Right lobe of liver (tissue), 4 donors: Measurements from ENCODE around the gene PLPPR2.

Experiments used
- POLR2A ChIP-seq: fragments of 450-650 bp; IDR thresholded peaks from one replicate; pipeline ENCODE4 v1.6.1; 2017; ENCODE audit warnings: antibody characterized with exemption, mild to moderate bottlenecking
- TF ChIP-seq, protein P1 (sequence below), 4 donors: fragments of 200-600 bp in 3 of 4; fragments of 450-650 bp in 1 of 4; IDR thresholded peaks; one replicate each; pipeline versions ENCODE4 v1.5.1 to v1.8.0; 2016 to 2022; ENCODE audit warnings: antibody characterized with exemption in 4 of 4, mild to moderate bottlenecking in 2 of 4
- donor health status: DM: no; HTN: no; CAD: no.
- donor health status: DM: no; HTN: no; CAD: no.
- donor health status: DM: no; HTN: yes; CAD: no.

DNA sequence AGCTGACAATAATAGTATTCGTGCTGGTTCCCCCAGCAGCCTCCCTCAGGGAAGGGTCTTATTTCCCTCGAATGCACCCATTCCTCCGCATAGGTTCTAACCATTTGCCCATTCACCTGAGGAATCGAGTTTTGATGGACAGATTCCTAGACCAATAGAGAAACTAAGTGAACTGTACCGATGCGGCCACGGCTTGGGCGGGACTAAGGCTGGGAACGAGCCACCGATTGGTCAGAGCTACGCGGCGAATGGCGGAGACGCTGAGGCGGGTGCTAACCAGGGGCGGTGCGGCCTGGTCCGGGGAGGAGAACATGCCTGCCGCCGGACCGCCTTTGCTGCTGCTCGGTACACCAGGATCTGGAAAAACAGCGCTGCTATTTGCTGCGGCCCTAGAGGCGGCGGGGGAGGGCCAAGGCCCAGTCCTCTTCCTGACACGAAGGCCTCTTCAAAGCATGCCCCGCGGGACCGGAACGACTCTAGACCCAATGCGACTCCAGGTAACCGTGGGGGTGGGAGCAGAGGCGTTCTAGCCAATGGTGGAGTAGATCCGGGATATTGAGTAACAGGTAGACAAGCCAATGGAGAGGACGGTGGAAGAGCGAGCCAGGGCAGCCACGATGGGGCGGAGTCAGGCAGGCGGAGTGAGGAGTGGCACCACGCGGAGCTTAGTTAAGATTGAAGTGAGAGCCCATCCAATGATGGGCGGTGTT, 19.4 kb downstream of the PLPPR2 start, which contains the start of gene SWSAP1:
- TF ChIP-seq, protein P1, sequence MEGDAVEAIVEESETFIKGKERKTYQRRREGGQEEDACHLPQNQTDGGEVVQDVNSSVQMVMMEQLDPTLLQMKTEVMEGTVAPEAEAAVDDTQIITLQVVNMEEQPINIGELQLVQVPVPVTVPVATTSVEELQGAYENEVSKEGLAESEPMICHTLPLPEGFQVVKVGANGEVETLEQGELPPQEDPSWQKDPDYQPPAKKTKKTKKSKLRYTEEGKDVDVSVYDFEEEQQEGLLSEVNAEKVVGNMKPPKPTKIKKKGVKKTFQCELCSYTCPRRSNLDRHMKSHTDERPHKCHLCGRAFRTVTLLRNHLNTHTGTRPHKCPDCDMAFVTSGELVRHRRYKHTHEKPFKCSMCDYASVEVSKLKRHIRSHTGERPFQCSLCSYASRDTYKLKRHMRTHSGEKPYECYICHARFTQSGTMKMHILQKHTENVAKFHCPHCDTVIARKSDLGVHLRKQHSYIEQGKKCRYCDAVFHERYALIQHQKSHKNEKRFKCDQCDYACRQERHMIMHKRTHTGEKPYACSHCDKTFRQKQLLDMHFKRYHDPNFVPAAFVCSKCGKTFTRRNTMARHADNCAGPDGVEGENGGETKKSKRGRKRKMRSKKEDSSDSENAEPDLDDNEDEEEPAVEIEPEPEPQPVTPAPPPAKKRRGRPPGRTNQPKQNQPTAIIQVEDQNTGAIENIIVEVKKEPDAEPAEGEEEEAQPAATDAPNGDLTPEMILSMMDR (IDR thresholded peaks at IDR 0.05): no peak
- no peak for TF ChIP-seq POLR2A
